ENCODE data around the gene GRIN2B.

The GRIN2B gene

DNA sequence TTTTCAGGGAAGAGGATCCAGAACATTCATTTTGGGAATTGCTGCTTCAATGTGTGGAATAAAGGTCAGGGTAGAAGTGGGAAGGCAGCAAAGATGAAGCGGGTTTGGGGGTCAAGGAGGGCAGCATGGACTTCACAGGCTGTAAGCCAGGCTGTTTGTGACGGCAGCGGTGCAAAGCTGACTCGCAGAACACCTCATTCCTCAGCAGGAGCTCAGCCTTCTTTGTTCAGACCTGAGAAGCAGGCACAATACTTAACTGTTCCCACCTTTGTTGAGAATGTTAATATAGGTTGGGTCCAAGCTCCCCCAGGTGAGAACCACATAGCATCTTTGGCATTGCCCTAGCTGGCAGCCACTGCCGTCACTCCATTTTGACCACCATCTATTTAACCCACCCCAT lies 16.7 kb downstream of the GRIN2B start:
- in situ Hi-C loops (cut with MboI; ENCODE audit: low pct_unique_long_range_greater_than_20kb, low sequenced_read_pairs, unreplicated experiment) = no loop called here
- no peak for DNase-seq (ENCODE audit: low spot score)
- TF ChIP-seq CTCF (IDR thresholded peaks at IDR 0.05; ENCODE audit: extremely low read depth, insufficient read depth, missing control alignments) = no peak

DNA sequence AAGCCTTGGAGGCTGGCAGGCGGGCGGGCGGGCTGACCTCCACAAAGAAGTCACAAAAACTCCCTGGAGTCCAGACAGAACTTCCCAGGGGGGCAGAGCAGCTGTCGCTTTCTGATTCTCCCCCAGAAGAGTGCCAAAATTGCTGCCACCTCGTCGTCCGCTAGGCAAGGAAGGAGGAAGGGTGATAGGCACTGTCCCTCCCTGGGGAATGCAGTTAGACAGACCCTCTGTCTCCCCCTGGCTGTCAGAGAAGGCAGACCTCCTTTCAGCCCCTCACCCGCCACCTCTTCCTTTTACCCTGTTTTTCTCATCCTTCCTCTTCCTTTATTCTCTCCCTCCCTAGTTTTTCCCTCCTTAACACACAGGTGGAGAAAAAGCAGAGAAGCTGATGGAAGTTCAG lies 18.7 kb downstream of the GRIN2B start:
- in situ Hi-C loops (cut with MboI; ENCODE audit: low pct_unique_long_range_greater_than_20kb, low sequenced_read_pairs, unreplicated experiment) = no loop called here
- TF ChIP-seq CTCF (IDR thresholded peaks at IDR 0.05; ENCODE audit: extremely low read depth, insufficient read depth, missing control alignments) = peak; percentile 37
- DNase-seq (ENCODE audit: low spot score) = no peak

GRCh38 chr12:13961971-13962370 lies 19.4 kb downstream of the GRIN2B start:
- in situ Hi-C loops (cut with MboI; ENCODE audit: low pct_unique_long_range_greater_than_20kb, low sequenced_read_pairs, unreplicated experiment) = no loop called here
- no peak for TF ChIP-seq CTCF (IDR thresholded peaks at IDR 0.05; ENCODE audit: extremely low read depth, insufficient read depth, missing control alignments)
- DNase-seq (ENCODE audit: low spot score) = no peak

DNA sequence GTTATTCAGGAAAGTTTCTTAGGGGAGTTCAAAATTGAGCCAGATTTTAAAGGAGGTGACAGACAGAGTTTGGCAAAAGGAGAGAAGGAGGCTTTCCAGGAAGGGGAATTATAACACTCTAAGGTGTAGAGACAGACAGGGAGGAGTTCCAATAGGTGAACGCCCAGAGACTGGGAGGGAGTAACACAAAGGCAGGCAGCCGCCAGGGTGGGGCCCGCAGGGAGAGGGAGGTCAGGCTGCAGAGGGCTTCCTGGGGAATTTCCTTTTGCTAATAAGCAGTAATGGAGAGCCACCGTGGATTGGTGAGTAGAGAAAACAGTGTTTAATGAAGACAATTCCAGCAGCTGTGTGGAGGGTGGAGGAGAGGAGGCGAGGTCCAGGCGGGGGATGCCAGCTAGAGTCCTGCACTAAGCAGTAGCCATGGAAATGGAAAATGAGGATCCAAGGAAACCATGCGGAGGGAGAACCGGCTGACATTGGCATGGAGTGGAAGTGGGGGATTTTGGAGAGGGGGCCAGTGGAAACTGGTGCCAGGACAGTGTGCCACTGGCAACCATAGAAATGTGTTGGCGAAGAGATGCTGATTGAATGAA lies 22.2 kb downstream of the GRIN2B start:
- TF ChIP-seq CTCF (IDR thresholded peaks at IDR 0.05; ENCODE audit: extremely low read depth, insufficient read depth, missing control alignments) = no peak
- in situ Hi-C loops (cut with MboI; ENCODE audit: low pct_unique_long_range_greater_than_20kb, low sequenced_read_pairs, unreplicated experiment) = no loop called here
- DNase-seq (ENCODE audit: low spot score) = no peak

GRCh38 chr12:13957576-13957975 lies 23.8 kb downstream of the GRIN2B start:
- no peak for DNase-seq (ENCODE audit: low spot score)
- in situ Hi-C loops (cut with MboI; ENCODE audit: low pct_unique_long_range_greater_than_20kb, low sequenced_read_pairs, unreplicated experiment) = no loop called here
- TF ChIP-seq CTCF (IDR thresholded peaks at IDR 0.05; ENCODE audit: extremely low read depth, insufficient read depth, missing control alignments) = no peak

GRCh38 chr12:13956060-13956590 lies 25.3 kb downstream of the GRIN2B start:
- in situ Hi-C loops (cut with MboI; ENCODE audit: low pct_unique_long_range_greater_than_20kb, low sequenced_read_pairs, unreplicated experiment) = no loop called here
- no peak for TF ChIP-seq CTCF (IDR thresholded peaks at IDR 0.05; ENCODE audit: extremely low read depth, insufficient read depth, missing control alignments)

More at GRCh38 chr12:13956060-13956590, 25.3 kb downstream of the GRIN2B start:
- no peak for DNase-seq (ENCODE audit: low spot score)

All from GM13977 (cell line).